ENCODE results near the gene MFSD6.
"Not testable (repeated sequence)": the region's sequence is repeated elsewhere in the genome, so short reads cannot be mapped to it uniquely, and the experiment has no call there.

Gene MFSD6

DNA sequence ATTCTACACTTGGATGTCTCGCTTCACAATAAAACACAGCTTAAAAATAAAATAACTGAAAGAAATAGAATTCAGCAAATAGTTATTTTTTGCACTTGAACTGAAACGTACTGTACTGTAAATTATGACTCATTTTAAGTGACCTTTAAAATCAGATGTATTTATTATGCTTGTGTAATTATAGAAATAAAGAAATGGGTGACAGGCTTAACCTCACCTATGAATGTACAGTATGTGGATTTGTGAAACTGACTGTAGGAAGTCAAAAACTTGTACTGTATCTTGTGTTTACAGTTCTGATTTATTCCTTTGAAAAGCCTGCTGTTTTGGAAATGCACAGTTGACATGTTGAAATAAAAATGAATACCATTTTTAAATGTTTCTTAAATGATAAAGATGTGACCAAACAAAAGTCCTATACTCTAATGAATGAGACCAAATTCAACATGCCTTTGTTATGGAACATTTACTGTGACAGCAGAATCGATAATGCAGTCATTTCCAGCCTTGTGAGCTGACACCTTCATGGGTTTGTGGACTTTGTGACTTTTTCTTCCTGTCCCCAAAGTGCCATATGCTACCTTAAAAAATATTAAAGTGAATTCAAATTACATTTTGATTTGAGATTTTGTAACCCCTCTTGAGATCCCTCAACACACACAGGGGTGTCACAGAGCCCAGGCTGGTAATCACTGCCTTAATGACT lies 93.7 kb downstream of the MFSD6 start:
- no peak for DNase-seq (ENCODE audit: low spot score)

GRCh38 chr2:190503088-190503487 lies 94.9 kb downstream of the MFSD6 start:
- no peak for DNase-seq (ENCODE audit: low spot score)

- DNase-seq (ENCODE audit: low spot score), result no peak
These were observed 96.8 kb downstream of the MFSD6 start for GRCh38 chr2:190504912-190505311.

DNA sequence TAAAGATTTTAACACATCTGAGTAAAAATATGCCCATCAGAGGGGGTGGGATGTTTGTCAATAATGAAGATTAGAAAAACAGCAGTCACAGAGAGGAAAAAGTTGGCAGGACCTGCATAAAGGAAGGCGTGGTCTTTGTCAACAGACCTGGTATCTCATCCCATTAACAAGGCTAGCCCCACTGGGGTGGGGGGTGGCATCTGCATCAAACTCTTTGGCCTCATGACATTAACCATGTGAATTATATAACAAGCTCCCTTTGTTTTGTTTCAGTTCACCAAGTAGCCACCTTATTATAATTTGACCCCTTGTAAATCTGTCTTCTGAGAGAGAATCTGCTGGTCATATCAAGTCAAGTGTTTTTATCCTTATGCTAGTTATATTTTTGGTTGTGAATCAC lies 97.5 kb downstream of the MFSD6 start:
- DNase-seq (ENCODE audit: low spot score), result no peak

DNA sequence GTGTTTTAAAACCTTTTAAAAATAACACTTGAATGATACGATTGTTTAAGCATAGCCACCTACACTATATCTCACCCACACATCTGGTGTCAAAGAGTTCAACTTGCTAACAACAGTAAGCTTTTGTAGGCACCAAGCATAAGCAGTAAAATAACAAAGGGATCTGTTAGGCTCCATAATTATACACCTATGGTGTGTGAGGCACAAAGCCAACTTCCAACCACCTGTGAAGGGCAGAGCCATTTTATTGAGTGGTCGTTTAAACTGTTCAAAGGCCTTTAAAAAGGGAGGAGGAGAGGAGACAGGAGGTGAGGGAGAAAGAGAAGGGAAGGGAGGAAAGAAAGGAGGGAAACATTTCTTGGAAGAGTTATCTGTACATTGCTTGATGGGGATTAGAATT lies 98.5 kb downstream of the MFSD6 start:
- no peak for DNase-seq (ENCODE audit: low spot score)

DNA sequence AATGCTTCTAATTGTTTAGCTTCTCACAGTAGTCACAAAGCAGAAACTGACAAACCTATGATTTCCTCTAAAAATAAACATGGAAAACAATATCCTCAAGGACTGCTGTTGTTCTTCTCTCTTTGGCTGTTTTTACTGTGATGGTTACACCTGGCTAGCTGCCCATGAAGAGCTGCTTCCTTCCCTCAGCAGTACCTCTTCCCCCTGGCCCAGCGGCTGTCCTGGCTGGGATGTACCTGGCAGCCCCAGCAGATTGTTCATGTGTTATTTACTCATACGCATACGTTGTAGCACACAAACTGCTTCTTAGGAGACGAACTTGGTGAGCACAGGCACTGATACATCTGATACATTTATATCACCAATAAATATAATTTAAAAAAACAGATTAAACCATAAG lies 99.0 kb downstream of the MFSD6 start:
- DNase-seq (ENCODE audit: low spot score), result no peak

DNA sequence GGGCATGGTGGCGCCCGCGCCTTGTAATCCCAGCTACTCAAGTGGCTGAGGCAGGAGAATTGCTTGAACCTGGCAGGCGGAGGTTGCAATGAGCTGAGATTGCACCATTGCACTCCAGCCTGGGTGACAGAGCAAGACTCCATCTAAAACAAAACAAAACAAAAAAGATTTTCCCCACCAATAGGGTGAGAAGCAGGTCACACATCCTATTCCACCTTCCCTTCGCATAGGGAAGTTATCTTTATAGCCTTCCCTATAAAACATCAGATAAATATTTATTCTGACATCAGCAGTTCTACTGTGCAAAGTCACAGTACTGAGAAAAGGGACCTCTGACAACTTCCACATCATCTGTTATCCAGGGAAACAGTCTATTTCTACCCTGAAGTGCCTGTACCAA lies 101.7 kb downstream of the MFSD6 start:
- not testable (repeated sequence) for DNase-seq (ENCODE audit: low spot score)

GRCh38 chr2:190511104-190511503 lies 102.9 kb downstream of the MFSD6 start:
- peak; percentile 50 for DNase-seq (ENCODE audit: low spot score)

DNA sequence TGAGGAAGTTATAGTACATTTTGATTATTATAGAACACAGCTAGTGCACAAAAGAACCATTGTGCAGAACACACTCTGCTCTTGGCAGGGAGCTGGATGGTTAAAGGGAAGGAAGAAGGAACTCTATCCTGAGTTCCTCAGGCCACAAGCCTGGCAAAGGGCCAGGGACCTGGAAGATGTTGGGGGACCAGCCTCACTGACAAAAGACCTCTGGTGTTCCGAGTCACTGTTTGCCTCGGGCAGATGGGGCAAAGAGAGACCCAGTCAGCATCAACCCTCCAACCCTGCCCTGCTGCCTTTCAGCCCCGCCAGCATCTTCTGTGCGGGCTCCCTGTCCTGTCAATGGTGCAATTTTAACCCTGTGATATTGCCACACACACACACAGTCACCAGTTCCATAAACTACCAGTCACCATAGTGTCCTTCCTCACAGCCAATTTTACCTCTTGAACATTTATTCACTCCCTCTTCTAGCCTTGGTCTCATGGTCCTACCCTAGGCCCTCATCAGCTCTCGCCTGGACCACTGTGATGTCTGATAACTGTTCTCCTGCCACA lies 104.5 kb downstream of the MFSD6 start:
- no peak for DNase-seq (ENCODE audit: low spot score)

DNA sequence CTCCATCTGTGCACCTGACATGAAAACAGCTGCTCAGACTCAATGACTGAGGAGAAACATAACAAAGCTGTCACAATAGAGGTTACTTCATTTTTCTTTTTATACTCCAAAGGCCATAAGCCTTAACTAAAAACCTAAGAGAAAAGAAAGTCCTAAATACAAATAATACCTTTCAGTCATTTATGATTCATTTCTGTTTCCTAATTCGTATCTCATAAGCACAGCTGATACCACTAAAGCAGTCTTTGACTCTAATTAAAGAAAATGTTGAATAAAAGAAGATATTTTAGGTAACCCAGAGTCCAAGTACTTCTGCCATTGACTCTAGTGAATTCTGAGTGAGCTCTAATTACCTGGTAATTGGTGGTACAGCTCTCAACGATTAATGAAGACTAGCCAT lies 105.7 kb downstream of the MFSD6 start:
- DNase-seq (ENCODE audit: low spot score), result no peak

DNA sequence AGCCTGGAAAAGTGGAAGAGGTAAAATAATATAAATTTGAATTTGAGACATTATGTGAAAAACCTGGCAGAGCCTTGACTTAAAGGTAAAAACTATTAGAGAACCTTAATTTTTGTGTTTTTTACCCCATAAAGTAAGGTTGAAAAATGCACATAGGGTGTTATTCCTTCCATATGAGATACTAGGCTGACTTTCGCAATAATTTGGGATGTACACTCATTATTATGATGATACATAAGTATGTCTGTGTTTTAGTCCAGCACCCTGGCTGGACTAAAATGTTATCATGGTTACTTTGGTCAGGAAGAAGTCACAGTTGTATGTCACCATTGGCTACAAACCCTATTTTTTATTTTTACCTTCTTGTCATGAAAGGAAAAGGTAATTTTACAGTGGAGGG lies 106.5 kb downstream of the MFSD6 start:
- DNase-seq (ENCODE audit: low spot score), result no peak

- DNase-seq (ENCODE audit: low spot score), result no peak
These were observed 107.5 kb downstream of the MFSD6 start for GRCh38 chr2:190515687-190516086.

DNA sequence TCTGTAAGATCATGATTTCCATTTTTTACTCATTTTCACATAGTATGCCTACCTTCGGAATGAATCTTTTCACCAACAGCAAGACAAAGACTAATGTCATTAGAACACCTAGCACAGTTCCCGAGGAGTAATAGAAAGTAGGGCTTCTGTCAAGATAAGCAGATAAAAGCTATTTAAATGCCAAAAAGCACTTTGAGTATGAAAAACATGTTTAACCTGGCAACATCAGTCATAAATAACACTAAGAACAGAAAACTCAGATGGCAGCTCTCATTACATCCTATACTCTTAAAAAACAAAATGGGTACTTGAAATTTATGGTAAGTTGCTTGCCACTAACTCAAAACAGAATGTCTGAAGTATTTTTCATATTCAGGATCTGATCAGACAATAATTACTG lies 109.3 kb downstream of the MFSD6 start:
- DNase-seq (ENCODE audit: low spot score), result no peak

DNA sequence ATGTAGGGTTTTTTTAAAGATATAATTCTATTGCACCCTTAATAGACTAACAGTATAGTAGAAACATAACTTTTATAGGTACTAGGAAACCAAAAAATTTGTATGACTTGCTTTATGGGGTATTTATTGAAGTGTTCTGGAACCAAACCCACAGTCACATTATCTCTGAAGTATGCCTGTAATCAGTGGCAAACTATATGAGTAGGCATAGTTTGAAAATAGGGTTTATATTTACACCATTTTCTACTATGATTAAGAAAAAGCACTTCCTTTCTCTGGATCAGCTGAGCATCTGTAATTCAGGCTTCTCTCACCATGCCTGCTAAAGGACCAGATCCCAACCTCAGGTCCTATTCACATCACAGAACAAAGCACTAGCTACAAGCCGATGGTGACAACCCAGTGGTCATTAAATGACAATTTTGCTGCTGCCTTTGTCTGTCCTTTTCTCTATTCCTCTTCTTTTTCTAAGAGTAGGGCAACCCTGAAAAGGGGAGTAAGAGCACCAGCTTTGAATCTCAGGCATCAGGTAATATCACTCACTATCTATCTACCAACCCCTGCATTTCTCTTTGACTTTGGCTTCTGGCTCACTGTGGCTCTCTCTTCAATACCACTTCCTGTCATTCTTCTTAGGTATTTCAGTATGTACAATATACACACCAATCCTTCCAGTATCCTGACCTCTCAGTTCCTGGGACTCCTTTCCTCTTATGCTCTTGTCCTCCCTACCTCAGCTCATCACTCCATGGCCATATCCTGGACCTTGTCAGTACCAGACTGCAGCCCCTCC lies 112.0 kb downstream of the MFSD6 start:
- DNase-seq (ENCODE audit: low spot score), result no peak

- DNase-seq (ENCODE audit: low spot score), result no peak
These were observed 116.8 kb downstream of the MFSD6 start for GRCh38 chr2:190524928-190525327.

- no peak for DNase-seq (ENCODE audit: low spot score)
These were observed 118.1 kb downstream of the MFSD6 start for GRCh38 chr2:190526105-190526750.

GRCh38 chr2:190527214-190527613 lies 119.1 kb downstream of the MFSD6 start:
- DNase-seq (ENCODE audit: low spot score), result no peak

DNA sequence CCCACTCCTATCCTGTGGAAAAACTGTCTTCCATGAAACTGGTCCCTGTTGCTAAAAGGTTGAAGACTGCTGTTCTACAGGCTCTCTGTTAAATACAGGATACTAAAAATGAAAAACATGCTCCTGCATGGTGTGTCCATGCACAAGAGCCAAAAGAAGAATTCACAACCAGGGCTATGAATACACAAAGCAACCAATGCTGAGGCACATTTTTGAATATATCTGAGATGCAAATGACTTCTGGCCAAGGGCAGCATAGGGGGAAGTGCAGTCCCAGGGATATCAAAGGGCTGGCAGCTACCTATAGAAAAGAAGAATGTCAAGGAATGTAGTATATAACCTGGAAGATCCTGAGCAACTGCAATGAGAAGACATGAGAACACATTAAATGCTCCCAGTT lies 119.8 kb downstream of the MFSD6 start:
- DNase-seq (ENCODE audit: low spot score), result no peak

DNA sequence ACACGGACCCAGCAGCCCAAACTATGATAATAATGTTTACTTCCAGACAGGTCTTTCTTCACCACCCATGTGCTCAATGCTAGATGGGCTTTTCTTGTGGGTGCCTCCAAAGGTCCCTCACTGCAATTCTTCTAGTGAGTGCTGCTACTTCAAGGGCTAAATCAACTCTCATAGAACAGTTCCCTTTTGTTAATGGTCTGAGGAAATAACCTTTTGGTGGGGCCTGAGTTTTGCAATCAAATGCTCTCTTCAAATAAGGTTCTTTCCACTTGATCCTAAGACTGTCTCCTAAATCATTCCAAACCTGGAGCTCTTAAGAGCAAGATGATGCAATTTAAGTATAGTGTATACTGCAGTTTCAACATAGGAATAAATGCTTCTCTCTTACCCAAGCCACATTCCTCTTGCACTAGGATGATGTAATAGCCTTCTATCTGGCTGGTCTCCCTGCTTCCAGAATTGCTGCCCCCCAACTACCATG lies 120.4 kb downstream of the MFSD6 start:
- DNase-seq (ENCODE audit: low spot score), result peak; percentile 13

DNA sequence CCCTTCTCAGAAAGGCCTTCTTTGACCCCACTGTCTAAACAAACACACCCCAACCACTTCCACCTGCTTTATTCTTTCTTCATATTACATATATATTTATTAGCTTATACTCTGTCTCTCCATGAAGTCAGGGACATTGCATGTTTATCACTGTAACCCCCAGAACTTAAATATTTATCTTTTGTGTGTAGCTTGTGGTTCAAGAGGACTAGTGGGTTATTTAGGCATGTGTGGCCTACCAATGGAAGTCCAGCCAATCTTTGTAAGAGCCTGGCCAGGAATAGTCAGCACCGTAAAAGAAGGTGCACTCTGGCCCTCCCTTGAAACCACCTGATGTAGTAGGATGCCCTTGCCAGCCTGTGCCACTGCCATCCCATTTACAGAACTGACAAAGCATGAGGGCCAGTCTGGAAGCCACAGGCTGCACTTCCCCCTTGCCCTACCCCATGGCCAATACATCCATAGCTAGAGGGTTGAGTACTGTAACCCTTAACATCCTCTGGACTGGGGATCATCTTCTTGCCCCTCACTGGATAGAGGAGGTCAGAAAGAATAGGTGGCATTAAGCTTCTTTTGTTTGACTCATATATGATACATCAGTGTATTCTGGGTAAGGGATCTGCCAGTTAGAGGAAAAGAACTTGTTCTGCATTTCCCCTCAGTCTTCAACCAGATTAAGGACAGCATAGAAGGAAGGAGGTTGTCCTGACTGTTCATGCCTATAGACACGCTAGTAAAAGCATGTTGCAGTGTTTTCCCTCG lies 121.5 kb downstream of the MFSD6 start:
- no peak for DNase-seq (ENCODE audit: low spot score)

DNA sequence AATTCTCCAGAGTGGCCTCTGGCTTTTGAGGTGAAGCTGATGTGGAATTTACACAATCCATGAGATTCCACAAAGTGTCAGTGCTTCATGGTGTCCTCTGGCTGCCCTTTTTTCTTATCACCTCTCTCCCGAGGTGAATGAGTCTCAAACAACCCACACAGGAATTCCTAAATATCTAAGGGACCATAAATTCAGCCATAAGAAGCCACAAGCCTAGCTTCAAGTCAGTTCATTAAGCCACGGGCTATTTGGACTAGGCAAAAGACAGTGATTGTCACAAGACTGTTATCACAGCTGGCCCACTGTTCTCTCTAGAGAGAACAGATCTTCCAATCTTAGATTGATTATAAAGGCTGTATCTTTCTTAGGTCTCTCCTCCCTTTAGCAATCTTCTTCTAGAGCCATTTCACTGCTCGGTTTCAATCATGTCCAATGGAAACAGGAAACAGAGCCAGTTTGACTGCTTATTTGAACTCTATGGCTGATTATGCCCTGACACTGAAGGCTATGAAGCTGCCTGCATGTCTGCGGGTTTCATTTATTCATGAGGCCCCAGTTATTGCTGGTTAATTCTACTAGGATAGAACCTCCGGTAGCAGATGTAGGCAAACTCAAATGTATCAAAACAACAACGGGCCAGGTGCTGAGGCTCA lies 122.2 kb downstream of the MFSD6 start:
- no peak for DNase-seq (ENCODE audit: low spot score)
